PC-3 (cell line): ENCODE measurements around the gene RIMBP2. TPM values are rescaled to one million over a fixed set of nuclear protein-coding genes. Genes with fewer than 3 reads are reported as not detected.

Source experiments
- ATAC-seq: fragments of 200-7000 bp; cut with Tn5 transposase; 2 replicates; pipeline ENCODE4 v1.9.1; 2020; ENCODE audit warnings: mild to moderate bottlenecking, moderate library complexity
- BruUV-seq: library from RNA; stranded (reverse); fragments of 400-500 nt; replicated peaks from 2 replicates; lab custom pipeline; 2021; lab: Mats Ljungman, UMichigan
- CTCF ChIA-PET: fragments of 300-600 bp; sonication (Branson Sonifier 250); formaldehyde crosslinking; loops from one replicate; lab custom pipeline; 2022; ENCODE audit warnings: antibody characterized with exemption; lab: Charles Lee
- POLR2A ChIA-PET: fragments of 300-600 bp; sonication (Branson Sonifier 250); formaldehyde crosslinking; loops from one replicate; lab custom pipeline; 2022; ENCODE audit warnings: antibody characterized with exemption; ENCODE audit not compliant: unreplicated experiment; lab: Charles Lee
- DNase-seq: peaks from one replicate; pipeline ENCODE4 v3.0.0-alpha.2; 2015
- H2AFZ ChIP-seq: fragments of 300-600 bp; sonication (generic); 2 replicates; pipeline ENCODE4 v1.6.0; 2016; ENCODE audit warnings: antibody characterized with exemption, low read length
- H3F3A ChIP-seq: fragments of 300-600 bp; sonication (generic); one replicate; pipeline ENCODE4 v1.6.0; 2017; ENCODE audit warnings: antibody characterized with exemption, low read length, control low read depth, mild to moderate bottlenecking; ENCODE audit not compliant: unreplicated experiment
- H3K27ac ChIP-seq: fragments of 300-600 bp; sonication (generic); 2 replicates; pipeline ENCODE4 v1.5.1; 2016; ENCODE audit warnings: mild to moderate bottlenecking, low read length
- H3K27me3 ChIP-seq: fragments of 300-600 bp; sonication (generic); 2 replicates; pipeline ENCODE4 v1.6.1; 2016; ENCODE audit warnings: low read length, mixed read lengths
- H3K36me3 ChIP-seq: fragments of 300-600 bp; sonication (generic); 2 replicates; pipeline ENCODE4 v1.6.1; 2016; ENCODE audit warnings: low read depth, mixed run types, low read length, mixed read lengths
- H3K4me1 ChIP-seq: fragments of 300-600 bp; sonication (generic); 2 replicates; pipeline ENCODE4 v1.5.1; 2016; ENCODE audit warnings: low read length; ENCODE audit not compliant: insufficient read depth
- H3K4me2 ChIP-seq: fragments of 300-600 bp; sonication (generic); 2 replicates; pipeline ENCODE4 v1.6.0; 2016; ENCODE audit warnings: low read length
- H3K4me3 ChIP-seq: fragments of 300-600 bp; sonication (generic); 2 replicates; pipeline ENCODE4 v1.5.1; 2016; ENCODE audit warnings: mild to moderate bottlenecking, low read length, mixed read lengths
- H3K79me2 ChIP-seq: fragments of 300-600 bp; sonication (generic); 2 replicates; pipeline ENCODE4 v1.6.1; 2017; ENCODE audit warnings: low read length, mixed read lengths
- H3K9ac ChIP-seq: fragments of 300-600 bp; sonication (generic); 2 replicates; pipeline ENCODE4 v1.6.0; 2016; ENCODE audit warnings: mild to moderate bottlenecking, low read length
- H3K9me2 ChIP-seq: fragments of 300-600 bp; sonication (generic); replicated peaks from 2 replicates; pipeline ENCODE4 v1.6.1; 2016; ENCODE audit warnings: mixed run types, low read length, mixed read lengths
- H3K9me3 ChIP-seq: fragments of 300-600 bp; sonication (generic); 2 replicates; pipeline ENCODE4 v1.6.1; 2016; ENCODE audit warnings: low read length, mixed read lengths
- H4K20me1 ChIP-seq: fragments of 300-600 bp; sonication (generic); 2 replicates; pipeline ENCODE4 v1.6.1; 2016; ENCODE audit warnings: low read length, mixed read lengths
- EZH2 ChIP-seq: fragments of 300-600 bp; sonication (generic); IDR thresholded peaks from one replicate; pipeline ENCODE4 v1.6.1; 2017; ENCODE audit warnings: antibody characterized with exemption, mild to moderate bottlenecking, low read length; ENCODE audit not compliant: unreplicated experiment
- EZH2phosphoT487 ChIP-seq: fragments of 300-600 bp; sonication (generic); IDR thresholded peaks from 2 replicates; pipeline ENCODE4 v1.6.1; 2018; ENCODE audit warnings: mild to moderate bottlenecking, antibody characterized with exemption, low read length, borderline replicate concordance
- intact Hi-C: fragments of 100-400 bp; cut with micrococcal nuclease; formaldehyde crosslinking; loops from 2 replicates; pipeline ENCODE4 v1.9.0; 2023
- total RNA-seq: library from RNA; depleted of rRNA; stranded (reverse); fragments of >200 nt; gene quantifications from 2 replicates; pipeline ENCODE4 v1.2.3, GENCODE V29; 2014
- TF ChIP-seq, protein P1 (sequence below): fragments of 300-600 bp; sonication (generic); conservative IDR thresholded peaks from 2 replicates; pipeline ENCODE4 v1.5.1; 2017; ENCODE audit warnings: antibody characterized with exemption, low read depth, mild to moderate bottlenecking, low read length

The RIMBP2 gene
- total RNA-seq, 1 experiment from 2014 or later: not detected

DNA sequence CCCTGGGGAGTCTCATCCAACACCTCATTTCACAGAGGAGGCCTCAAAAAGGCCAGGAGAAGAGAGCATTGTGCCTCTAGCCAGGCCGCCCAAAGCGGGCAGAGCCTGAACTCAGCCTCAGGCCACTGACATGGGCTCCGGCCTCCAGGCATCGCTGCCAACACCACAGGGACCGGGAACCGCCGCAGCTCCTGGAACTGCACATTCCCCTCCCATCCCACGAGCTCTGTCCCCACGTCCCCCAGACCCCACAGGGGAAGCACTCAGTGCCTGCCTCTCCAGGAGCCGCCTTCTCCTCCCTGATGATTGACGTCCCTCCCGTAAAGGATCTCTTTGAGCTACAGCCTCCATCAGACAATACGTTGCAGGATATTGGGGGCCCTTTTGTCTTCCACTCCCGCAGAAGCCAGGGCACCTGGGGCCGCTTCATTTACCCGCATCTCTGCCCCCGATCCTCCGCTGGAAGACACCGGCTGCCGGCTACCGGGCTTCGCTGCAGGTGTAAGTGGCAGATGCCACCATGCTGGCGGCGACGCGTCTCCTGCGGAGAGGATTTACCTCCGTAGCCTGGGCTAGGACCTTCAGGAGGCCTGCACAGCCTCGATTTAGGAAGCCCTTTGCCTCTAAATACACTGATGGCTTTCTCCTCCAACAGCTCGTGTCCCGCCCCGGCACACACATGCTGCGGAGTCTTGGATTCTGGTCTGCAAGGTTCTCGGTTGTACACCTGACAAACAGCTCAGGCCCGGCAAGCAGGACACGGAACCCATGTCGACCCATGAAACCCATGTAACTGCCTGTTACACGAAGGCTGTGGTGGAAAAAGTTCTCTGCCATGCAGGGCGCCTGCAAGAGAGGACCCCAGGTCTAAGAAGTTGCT is 104.8 kb downstream of the RIMBP2 start:
- Histone ChIP-seq H3K36me3 (no peaks in the 10 kb centered on the region), H3K27ac (no peak overlapping the region), H3K9me2 (no peaks in the 10 kb centered on the region), H3K9ac (no peak overlapping the region), H3K79me2 (no peaks in the 10 kb centered on the region), H2AFZ (no peak overlapping the region), H3K27me3 (no peaks in the 10 kb centered on the region), H3K4me2 (no peak overlapping the region), H3K4me3 (no peak overlapping the region), H4K20me1 (no peaks in the 10 kb centered on the region), H3K4me1 (no peaks in the 10 kb centered on the region), H3K9me3 (no peaks in the 10 kb centered on the region), H3F3A (no peaks in the 10 kb centered on the region)
- intact Hi-C loops: no loop called here
- BruUV-seq: no TSS peak
- no peak for TF ChIP-seq EZH2
- TF ChIP-seq, protein P1, sequence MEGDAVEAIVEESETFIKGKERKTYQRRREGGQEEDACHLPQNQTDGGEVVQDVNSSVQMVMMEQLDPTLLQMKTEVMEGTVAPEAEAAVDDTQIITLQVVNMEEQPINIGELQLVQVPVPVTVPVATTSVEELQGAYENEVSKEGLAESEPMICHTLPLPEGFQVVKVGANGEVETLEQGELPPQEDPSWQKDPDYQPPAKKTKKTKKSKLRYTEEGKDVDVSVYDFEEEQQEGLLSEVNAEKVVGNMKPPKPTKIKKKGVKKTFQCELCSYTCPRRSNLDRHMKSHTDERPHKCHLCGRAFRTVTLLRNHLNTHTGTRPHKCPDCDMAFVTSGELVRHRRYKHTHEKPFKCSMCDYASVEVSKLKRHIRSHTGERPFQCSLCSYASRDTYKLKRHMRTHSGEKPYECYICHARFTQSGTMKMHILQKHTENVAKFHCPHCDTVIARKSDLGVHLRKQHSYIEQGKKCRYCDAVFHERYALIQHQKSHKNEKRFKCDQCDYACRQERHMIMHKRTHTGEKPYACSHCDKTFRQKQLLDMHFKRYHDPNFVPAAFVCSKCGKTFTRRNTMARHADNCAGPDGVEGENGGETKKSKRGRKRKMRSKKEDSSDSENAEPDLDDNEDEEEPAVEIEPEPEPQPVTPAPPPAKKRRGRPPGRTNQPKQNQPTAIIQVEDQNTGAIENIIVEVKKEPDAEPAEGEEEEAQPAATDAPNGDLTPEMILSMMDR: no peak
- TF ChIP-seq EZH2phosphoT487: no peak
- DNase-seq: no peak
- CTCF ChIA-PET: no interaction called here
- POLR2A ChIA-PET: no interaction called here
- no peak for ATAC-seq

DNA sequence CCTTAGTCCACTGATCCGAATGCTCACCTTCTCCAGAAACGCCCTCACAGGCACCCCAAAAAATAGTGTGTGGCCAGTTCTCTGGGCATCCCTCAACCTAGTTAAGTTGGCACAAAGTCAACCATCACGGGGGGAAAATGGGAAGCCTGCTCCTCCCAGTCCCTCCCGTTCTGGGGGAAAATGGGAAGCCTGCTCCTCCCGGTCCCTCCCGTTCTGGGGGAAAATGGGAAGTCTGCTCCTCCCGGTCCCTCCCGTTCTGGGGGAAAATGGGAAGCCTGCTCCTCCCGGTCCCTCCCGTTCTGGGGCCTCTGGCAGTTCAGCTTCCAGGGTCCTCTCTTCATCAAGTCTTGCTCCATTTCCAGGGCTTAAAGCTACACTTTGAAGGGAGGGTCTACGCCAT is 106.1 kb downstream of the RIMBP2 start:
- CTCF ChIA-PET: no interaction called here
- no peaks in the 10 kb centered on the region for H3F3A ChIP-seq
- POLR2A ChIA-PET: no interaction called here
- no TSS peak for BruUV-seq
- no peak overlapping the region for H3K4me2 ChIP-seq
- no peaks in the 10 kb centered on the region for H3K4me1 ChIP-seq
- H3K9me3 ChIP-seq: no peaks in the 10 kb centered on the region
- H3K9ac ChIP-seq: no peak overlapping the region
- no peak overlapping the region for H3K27ac ChIP-seq
- H3K79me2 ChIP-seq: no peaks in the 10 kb centered on the region
- H4K20me1 ChIP-seq: no peaks in the 10 kb centered on the region
- H3K36me3 ChIP-seq: no peaks in the 10 kb centered on the region
- no peak overlapping the region for H3K4me3 ChIP-seq
- no peak for DNase-seq
- ATAC-seq: no peak
- TF ChIP-seq, protein P1: no peak
- TF ChIP-seq EZH2phosphoT487 (no peak), EZH2 (no peak)
- intact Hi-C loops: no loop called here
- H2AFZ ChIP-seq: no peak overlapping the region
- no peaks in the 10 kb centered on the region for H3K27me3 ChIP-seq
- no peaks in the 10 kb centered on the region for H3K9me2 ChIP-seq

DNA sequence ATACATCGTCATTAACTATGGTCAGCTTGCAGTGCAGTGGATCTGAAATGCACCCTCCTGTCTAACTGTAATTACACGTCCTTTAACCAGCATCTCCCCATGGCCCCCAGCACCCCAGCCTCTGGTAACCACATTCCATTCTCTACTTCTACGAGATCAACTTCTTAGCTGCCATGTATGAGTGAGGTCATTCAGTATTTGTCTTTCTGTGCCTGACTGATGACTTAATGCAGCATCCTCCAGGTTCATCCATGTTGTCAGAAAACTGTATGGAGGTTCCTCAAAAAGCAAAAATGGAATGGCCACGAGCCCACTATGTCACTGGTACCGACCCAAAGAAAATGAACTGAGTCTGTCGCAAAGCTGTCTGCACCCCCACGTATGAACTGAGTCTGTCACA is 107.3 kb downstream of the RIMBP2 start:
- no peaks in the 10 kb centered on the region for H3K79me2 ChIP-seq
- POLR2A ChIA-PET: no interaction called here
- no peak overlapping the region for H3K27ac ChIP-seq
- no TSS peak for BruUV-seq
- H3F3A ChIP-seq: no peaks in the 10 kb centered on the region
- H3K9ac ChIP-seq: no peak overlapping the region
- H2AFZ ChIP-seq: no peak overlapping the region
- H3K9me2 ChIP-seq: no peaks in the 10 kb centered on the region
- DNase-seq (no peak), ATAC-seq (no peak)
- no peaks in the 10 kb centered on the region for H3K36me3 ChIP-seq
- no peaks in the 10 kb centered on the region for H3K9me3 ChIP-seq
- no peak overlapping the region for H3K4me2 ChIP-seq
- H3K4me1 ChIP-seq: no peaks in the 10 kb centered on the region
- CTCF ChIA-PET: no interaction called here
- H3K4me3 ChIP-seq: no peak overlapping the region
- no peaks in the 10 kb centered on the region for H4K20me1 ChIP-seq
- TF ChIP-seq EZH2phosphoT487 (no peak), EZH2 (no peak)
- TF ChIP-seq, protein P1: no peak
- H3K27me3 ChIP-seq: no peaks in the 10 kb centered on the region
- intact Hi-C loops: no loop called here
